PFSK-1 (cell line): Measurements from ENCODE around the gene SIPA1L3.

Experiments used
- FOXP2 ChIP-seq: optimal IDR thresholded peaks from 2 replicates; pipeline ENCODE3; 2011; ENCODE audit warnings: borderline replicate concordance, control low read depth, inconsistent platforms; ENCODE audit not compliant: insufficient read depth; ENCODE audit errors: extremely low read length, extremely low read depth
- POLR2AphosphoS5 ChIP-seq: IDR thresholded peaks from 2 replicates; pipeline ENCODE4 v1.6.1; 2012; ENCODE audit warnings: low read depth, mild to moderate bottlenecking, control low read depth, low read length, moderate library complexity
- SIN3A ChIP-seq: IDR thresholded peaks from 2 replicates; pipeline ENCODE4 v1.6.1; 2012; ENCODE audit warnings: mild to moderate bottlenecking, low read length, moderate library complexity, borderline replicate concordance; ENCODE audit not compliant: insufficient read depth
- TAF1 ChIP-seq: IDR thresholded peaks from 2 replicates; pipeline ENCODE4 v1.6.1; 2012; ENCODE audit warnings: low read length, control low read depth, borderline replicate concordance; ENCODE audit not compliant: insufficient read depth
- TF ChIP-seq, protein P1 (sequence below), 2 experiments: IDR thresholded peaks; 2 replicates each; pipeline versions ENCODE4 v1.6.1 to v1.8.0; 2011 to 2012; ENCODE audit warnings: low read depth in 2 of 2, low read length in 2 of 2, control low read depth in 1 of 2, inconsistent platforms in 1 of 2, mild to moderate bottlenecking in 1 of 2, moderate library complexity in 1 of 2; ENCODE audit not compliant: insufficient read depth in 1 of 2

The SIPA1L3 gene

DNA sequence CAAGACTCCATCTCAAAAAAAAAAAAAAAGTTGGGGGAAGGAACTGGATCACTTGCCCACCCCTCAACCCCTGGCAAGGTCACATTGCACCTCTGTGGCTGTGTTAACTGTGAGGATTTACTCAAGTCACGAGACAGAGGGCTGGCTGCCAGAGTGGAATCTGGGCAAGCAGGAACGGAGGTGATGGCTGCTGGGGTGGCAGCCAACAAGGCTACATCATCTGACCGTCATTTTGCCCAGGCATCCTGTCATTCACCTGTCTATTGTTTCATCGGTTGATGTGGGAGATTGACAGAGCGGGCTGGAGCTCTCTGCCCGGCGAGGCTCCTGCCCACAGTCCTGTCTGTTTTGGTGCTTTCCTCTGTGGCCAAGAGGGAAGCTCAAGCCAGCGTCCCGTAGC lies 241.3 kb downstream of the SIPA1L3 start:
- TF ChIP-seq, protein P1, sequence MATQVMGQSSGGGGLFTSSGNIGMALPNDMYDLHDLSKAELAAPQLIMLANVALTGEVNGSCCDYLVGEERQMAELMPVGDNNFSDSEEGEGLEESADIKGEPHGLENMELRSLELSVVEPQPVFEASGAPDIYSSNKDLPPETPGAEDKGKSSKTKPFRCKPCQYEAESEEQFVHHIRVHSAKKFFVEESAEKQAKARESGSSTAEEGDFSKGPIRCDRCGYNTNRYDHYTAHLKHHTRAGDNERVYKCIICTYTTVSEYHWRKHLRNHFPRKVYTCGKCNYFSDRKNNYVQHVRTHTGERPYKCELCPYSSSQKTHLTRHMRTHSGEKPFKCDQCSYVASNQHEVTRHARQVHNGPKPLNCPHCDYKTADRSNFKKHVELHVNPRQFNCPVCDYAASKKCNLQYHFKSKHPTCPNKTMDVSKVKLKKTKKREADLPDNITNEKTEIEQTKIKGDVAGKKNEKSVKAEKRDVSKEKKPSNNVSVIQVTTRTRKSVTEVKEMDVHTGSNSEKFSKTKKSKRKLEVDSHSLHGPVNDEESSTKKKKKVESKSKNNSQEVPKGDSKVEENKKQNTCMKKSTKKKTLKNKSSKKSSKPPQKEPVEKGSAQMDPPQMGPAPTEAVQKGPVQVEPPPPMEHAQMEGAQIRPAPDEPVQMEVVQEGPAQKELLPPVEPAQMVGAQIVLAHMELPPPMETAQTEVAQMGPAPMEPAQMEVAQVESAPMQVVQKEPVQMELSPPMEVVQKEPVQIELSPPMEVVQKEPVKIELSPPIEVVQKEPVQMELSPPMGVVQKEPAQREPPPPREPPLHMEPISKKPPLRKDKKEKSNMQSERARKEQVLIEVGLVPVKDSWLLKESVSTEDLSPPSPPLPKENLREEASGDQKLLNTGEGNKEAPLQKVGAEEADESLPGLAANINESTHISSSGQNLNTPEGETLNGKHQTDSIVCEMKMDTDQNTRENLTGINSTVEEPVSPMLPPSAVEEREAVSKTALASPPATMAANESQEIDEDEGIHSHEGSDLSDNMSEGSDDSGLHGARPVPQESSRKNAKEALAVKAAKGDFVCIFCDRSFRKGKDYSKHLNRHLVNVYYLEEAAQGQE (IDR thresholded peaks at IDR 0.05; ENCODE audit: insufficient read depth in 1 of 2, low read depth in 2 of 2, low read length in 2 of 2), result no peak
- TF ChIP-seq POLR2AphosphoS5 (no peak), FOXP2 (no peak), TAF1 (no peak), SIN3A (no peak)

- TF ChIP-seq, protein P1 (IDR thresholded peaks at IDR 0.05; ENCODE audit: insufficient read depth in 1 of 2, low read depth in 2 of 2, low read length in 2 of 2), result no peak
- TF ChIP-seq FOXP2, result no peak
Measured at GRCh38 chr19:38149661-38150061, 242.7 kb downstream of the SIPA1L3 start.

- TF ChIP-seq FOXP2 (no peak), SIN3A (no peak), POLR2AphosphoS5 (no peak), TAF1 (no peak)
- TF ChIP-seq, protein P1 (IDR thresholded peaks at IDR 0.05; ENCODE audit: insufficient read depth in 1 of 2, low read depth in 2 of 2, low read length in 2 of 2), result no peak
Measured at GRCh38 chr19:38151242-38151641, 244.2 kb downstream of the SIPA1L3 start.

- no peak for TF ChIP-seq POLR2AphosphoS5
- no peak for TF ChIP-seq TAF1
- no peak for TF ChIP-seq SIN3A
- TF ChIP-seq, protein P1 (IDR thresholded peaks at IDR 0.05; ENCODE audit: insufficient read depth in 1 of 2, low read depth in 2 of 2, low read length in 2 of 2), result no peak
- TF ChIP-seq FOXP2, result no peak
Measured at GRCh38 chr19:38152461-38153379, 245.7 kb downstream of the SIPA1L3 start.

- TF ChIP-seq TAF1 (no peak), POLR2AphosphoS5 (no peak), FOXP2 (no peak), SIN3A (no peak)
- TF ChIP-seq, protein P1 (IDR thresholded peaks at IDR 0.05; ENCODE audit: insufficient read depth in 1 of 2, low read depth in 2 of 2, low read length in 2 of 2), result no peak
Measured at GRCh38 chr19:38155453-38155852, 248.4 kb downstream of the SIPA1L3 start.
